Upper lobe of right lung (tissue), 1 donor: ENCODE data around the gene RGS3. TPM values are rescaled to one million over a fixed set of nuclear protein-coding genes. Genes with fewer than 3 reads are reported as not detected.

Source experiments
- ATAC-seq: fragments of 200-7000 bp; cut with Tn5 transposase; one replicate; pipeline ENCODE4 v1.9.1; 2020; ENCODE audit warnings: mild to moderate bottlenecking, moderate library complexity
- DNase-seq: peaks from one replicate; pipeline ENCODE4 v3.0.0-alpha.2; 2020
- H3K27ac ChIP-seq: fragments of 200-600 bp; one replicate; pipeline ENCODE4 v1.8.0; 2022
- H3K27me3 ChIP-seq: fragments of 200-600 bp; one replicate; pipeline ENCODE4 v1.8.0; 2022; ENCODE audit warnings: mild to moderate bottlenecking
- H3K36me3 ChIP-seq: fragments of 200-600 bp; one replicate; pipeline ENCODE4 v1.8.0; 2022
- H3K4me1 ChIP-seq: fragments of 200-600 bp; one replicate; pipeline ENCODE4 v1.8.0; 2022
- H3K4me3 ChIP-seq: fragments of 200-600 bp; one replicate; pipeline ENCODE4 v1.8.0; 2022; ENCODE audit warnings: mild to moderate bottlenecking
- H3K9me3 ChIP-seq: fragments of 200-600 bp; one replicate; pipeline ENCODE4 v1.8.0; 2022
- CTCF ChIP-seq: fragments of 200-600 bp; IDR thresholded peaks from one replicate; pipeline ENCODE4 v1.8.0; 2022; ENCODE audit warnings: antibody characterized with exemption
- intact Hi-C: fragments of 100-400 bp; cut with DNase I; formaldehyde crosslinking; loops from one replicate; pipeline ENCODE4 v1.11.0; 2022
- total RNA-seq: library from RNA; stranded (reverse); fragmentation: NEBNext Ultra II Directional; extraction: Animal tissue kit (Norgen Biotek cat#: 25700); gene quantifications from one replicate; pipeline ENCODE4 v1.2.1, GENCODE V29; 2021
- donor health status: DM: no; HTN: yes; CAD: no; lungs with severe emphysema.

The RGS3 gene
- total RNA-seq, 1 donor from 2014 or later, result 71.1 TPM

DNA sequence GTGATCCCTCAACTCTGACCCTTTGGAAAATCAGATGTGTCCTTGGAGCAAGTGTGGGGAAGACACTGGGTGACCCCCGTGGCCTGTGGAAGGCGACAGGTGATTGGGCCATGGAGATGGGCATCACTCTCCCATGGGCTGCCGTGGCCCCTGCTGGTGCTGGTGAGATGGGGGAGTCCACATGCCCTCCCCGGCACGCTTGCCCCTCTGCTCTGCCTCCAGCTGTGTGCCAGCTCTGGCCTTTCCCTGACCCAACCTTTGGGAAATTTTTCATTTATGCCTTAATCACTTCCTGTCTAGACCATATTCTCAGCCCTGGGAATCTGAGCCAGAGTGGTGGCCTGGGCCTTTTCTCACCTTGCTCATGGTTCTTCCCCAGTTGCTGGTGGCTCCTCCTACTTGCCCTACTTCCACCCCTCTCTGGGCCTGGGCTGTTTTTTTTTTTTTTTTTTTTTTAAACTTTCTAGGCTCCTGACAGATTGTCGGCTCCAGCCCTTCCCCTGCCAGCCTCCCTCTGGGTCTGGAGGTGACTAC is 56.6 kb downstream of the RGS3 start:
- intact Hi-C loops, result no loop called here
- H3K27ac ChIP-seq, result no peak overlapping the region

DNA sequence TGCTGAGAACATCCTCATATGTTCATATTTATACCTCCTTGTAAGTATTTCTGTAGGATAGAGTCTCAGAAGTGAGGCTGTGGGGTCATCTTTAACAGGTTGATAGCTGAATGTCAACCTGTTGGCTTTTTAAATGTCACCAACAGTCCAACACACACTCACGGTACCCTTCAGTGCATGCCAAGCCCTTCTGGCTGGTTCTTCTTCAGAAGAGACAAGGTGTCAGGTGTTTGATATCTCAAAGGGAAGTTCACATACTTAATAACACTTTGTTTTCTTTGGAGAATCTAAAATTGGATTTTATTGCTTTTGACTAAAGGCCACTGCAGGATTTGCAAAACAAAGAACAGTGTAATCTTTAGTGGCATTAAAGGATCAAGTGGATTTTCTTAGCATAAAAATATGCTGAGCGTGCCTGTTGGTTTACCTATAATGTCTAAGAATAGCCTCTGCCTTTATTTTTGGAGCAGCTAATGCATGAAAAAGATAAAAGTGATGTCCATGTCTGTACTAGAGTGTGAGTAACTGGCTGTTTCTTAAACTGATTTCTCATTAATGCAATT is 58.2 kb downstream of the RGS3 start:
- Histone ChIP-seq H3K36me3 (no peaks in the 10 kb centered on the region), H3K27ac (no peak overlapping the region), H3K27me3 (no peaks in the 10 kb centered on the region), H3K4me3 (no peak overlapping the region), H3K4me1 (peaks cover 46% of the 10 kb centered on the region), H3K9me3 (no peaks in the 10 kb centered on the region)
- intact Hi-C loops, result no loop called here
- TF ChIP-seq CTCF, result no peak
- DNase-seq (no peak), ATAC-seq (no peak)

More for the DNA sequence above, 56.6 kb downstream of the RGS3 start:
- Histone ChIP-seq H3K4me3 (no peak overlapping the region), H3K36me3 (no peaks in the 10 kb centered on the region), H3K9me3 (no peaks in the 10 kb centered on the region), H3K4me1 (peaks cover 34% of the 10 kb centered on the region), H3K27me3 (no peaks in the 10 kb centered on the region)
- no peak for DNase-seq
- no peak for TF ChIP-seq CTCF
- ATAC-seq, result no peak

GRCh38 chr9:113522419-113522818 is 58.9 kb downstream of the RGS3 start:
- Histone ChIP-seq H3K36me3 (no peaks in the 10 kb centered on the region), H3K4me3 (no peak overlapping the region), H3K27ac (no peak overlapping the region), H3K9me3 (no peaks in the 10 kb centered on the region), H3K4me1 (peaks cover 50% of the 10 kb centered on the region), H3K27me3 (no peaks in the 10 kb centered on the region)
- ATAC-seq (no peak), DNase-seq (no peak)
- intact Hi-C loops, result no loop called here
- no peak for TF ChIP-seq CTCF

DNA sequence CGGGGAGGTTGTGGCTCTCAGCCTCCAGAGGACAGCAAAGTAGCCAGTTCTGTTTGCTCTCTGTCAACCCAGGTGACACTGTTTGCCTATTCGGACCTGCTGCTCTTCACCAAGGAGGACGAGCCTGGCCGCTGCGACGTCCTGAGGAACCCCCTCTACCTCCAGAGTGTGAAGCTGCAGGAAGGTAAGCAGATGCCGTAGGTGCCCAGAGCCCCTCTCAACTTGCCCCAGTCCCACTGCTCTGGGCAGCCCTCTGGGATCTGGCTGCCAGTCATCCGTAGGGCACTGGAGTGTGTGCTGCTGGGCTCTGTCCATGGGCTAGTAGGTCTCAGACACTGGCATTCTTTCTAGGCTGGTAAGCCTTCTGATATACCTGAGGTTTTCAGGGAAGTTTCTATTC is 59.3 kb downstream of the RGS3 start:
- Histone ChIP-seq H3K4me3 (no peak overlapping the region), H3K9me3 (no peaks in the 10 kb centered on the region), H3K27ac (peak overlapping the region; percentile 78), H3K27me3 (no peaks in the 10 kb centered on the region), H3K36me3 (peaks cover 3% of the 10 kb centered on the region), H3K4me1 (peaks cover 54% of the 10 kb centered on the region)
- DNase-seq, result no peak
- no peak for TF ChIP-seq CTCF
- ATAC-seq, result no peak
- intact Hi-C loops, result no loop called here

DNA sequence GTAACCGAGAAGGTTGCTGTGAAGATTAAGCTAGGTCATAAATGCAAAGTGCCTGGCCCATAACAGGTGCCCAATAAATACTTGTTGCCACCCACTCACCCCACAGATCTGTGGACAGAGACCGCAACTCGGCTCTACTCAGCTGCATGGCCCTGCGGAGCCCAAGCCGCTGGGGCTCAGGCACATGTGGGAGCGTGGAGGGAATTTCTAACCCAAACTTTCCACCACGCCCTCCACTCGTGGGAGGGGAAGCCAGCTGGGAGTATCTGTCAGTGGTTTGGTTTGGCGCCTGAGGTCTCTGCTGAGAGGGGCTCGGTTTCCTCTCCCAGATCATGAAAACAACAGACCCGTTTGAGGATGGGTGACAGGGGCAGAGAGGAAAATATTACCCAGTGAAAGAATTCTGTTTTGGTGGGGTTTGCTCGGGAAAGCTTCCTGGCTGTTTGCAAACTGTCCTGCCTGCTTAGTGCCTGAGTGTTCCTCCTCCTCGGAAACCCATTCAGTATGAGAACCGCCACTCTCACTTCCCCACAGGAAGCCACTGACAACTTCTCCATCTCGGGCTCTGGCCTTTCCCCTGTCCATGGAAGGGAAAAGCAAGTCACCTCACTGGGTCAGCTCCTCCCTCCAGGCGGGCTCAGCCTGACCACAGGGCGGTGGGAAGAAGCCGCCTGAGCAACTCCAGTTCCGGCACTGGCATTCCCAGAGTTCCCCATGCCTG is 60.1 kb downstream of the RGS3 start:
- Histone ChIP-seq H3K4me3 (peak overlapping the region; percentile 22), H3K27me3 (no peaks in the 10 kb centered on the region), H3K36me3 (peaks cover 7% of the 10 kb centered on the region), H3K9me3 (no peaks in the 10 kb centered on the region), H3K4me1 (peaks cover 60% of the 10 kb centered on the region), H3K27ac (peak overlapping the region; percentile 78)
- peak; percentile 78 for DNase-seq
- intact Hi-C loops, result no loop called here
- peak; percentile 90 for ATAC-seq
- no peak for TF ChIP-seq CTCF
